PC-9 (cell line): ENCODE results near the gene TRIM15. TPM values are rescaled to one million over a fixed set of nuclear protein-coding genes. Genes with fewer than 3 reads are reported as not detected.

Source experiments
- BruUV-seq: library from RNA; stranded (reverse); fragments of 400-500 nt; replicated peaks from 2 replicates; lab custom pipeline; 2021; lab: Mats Ljungman, UMichigan
- CTCF ChIA-PET: fragments of 300-600 bp; sonication (Branson Sonifier 250); formaldehyde crosslinking; loops from one replicate; lab custom pipeline; 2022; ENCODE audit warnings: antibody characterized with exemption; lab: Charles Lee
- POLR2A ChIA-PET: fragments of 300-600 bp; sonication (Branson Sonifier 250); formaldehyde crosslinking; loops from one replicate; lab custom pipeline; 2022; ENCODE audit warnings: antibody characterized with exemption; ENCODE audit not compliant: unreplicated experiment; lab: Charles Lee
- DNase-seq, 2 experiments: peaks; one replicate each; pipeline versions ENCODE4 v3.0.0 to v3.0.0-alpha.2; 2015 to 2022; ENCODE audit warnings: mixed read lengths in 1 of 2
- H2AFZ ChIP-seq: fragments of 200-600 bp; sonication (generic); 2 replicates; pipeline ENCODE4 v1.8.1; 2017; ENCODE audit warnings: antibody characterized with exemption
- H3F3A ChIP-seq: fragments of 200-600 bp; sonication (generic); 2 replicates; pipeline ENCODE4 v1.8.1; 2017; ENCODE audit warnings: antibody characterized with exemption, mild to moderate bottlenecking, low read depth; ENCODE audit not compliant: insufficient read depth
- H3K27ac ChIP-seq: fragments of 200-600 bp; sonication (generic); 2 replicates; pipeline ENCODE4 v1.6.1; 2016; ENCODE audit warnings: mixed run types
- H3K27me3 ChIP-seq: fragments of 200-600 bp; sonication (generic); 2 replicates; pipeline ENCODE4 v1.6.1; 2016; ENCODE audit warnings: low read depth, mixed run types; ENCODE audit not compliant: insufficient read depth
- H3K36me3 ChIP-seq: fragments of 200-600 bp; sonication (generic); 2 replicates; pipeline ENCODE4 v1.6.1; 2016; ENCODE audit warnings: low read depth, mixed run types
- H3K4me1 ChIP-seq: fragments of 200-600 bp; sonication (generic); replicated peaks from 2 replicates; pipeline ENCODE4 v1.6.1; 2016; ENCODE audit warnings: mixed run types; ENCODE audit not compliant: insufficient read depth
- H3K4me2 ChIP-seq: fragments of 200-600 bp; sonication (generic); 2 replicates; pipeline ENCODE4 v1.6.1; 2017; ENCODE audit warnings: mixed run types
- H3K4me3 ChIP-seq: fragments of 200-600 bp; sonication (generic); 2 replicates; pipeline ENCODE4 v1.6.1; 2016; ENCODE audit warnings: mixed run types
- H3K79me2 ChIP-seq: fragments of 200-600 bp; sonication (generic); 2 replicates; pipeline ENCODE4 v1.6.1; 2017; ENCODE audit warnings: low read depth, mixed run types
- H3K9me2 ChIP-seq: fragments of 200-600 bp; sonication (generic); 2 replicates; pipeline ENCODE4 v1.8.1; 2017; ENCODE audit warnings: mild to moderate bottlenecking; ENCODE audit not compliant: insufficient read depth
- H3K9me3 ChIP-seq: fragments of 200-600 bp; sonication (generic); 2 replicates; pipeline ENCODE4 v1.8.1; 2016; ENCODE audit warnings: low read depth; ENCODE audit not compliant: insufficient read depth
- H4K20me1 ChIP-seq: fragments of 200-600 bp; sonication (generic); 2 replicates; pipeline ENCODE4 v1.8.1; 2017; ENCODE audit not compliant: insufficient read depth
- CTCF ChIP-seq: fragments of 200-600 bp; sonication (generic); conservative IDR thresholded peaks from 2 replicates; pipeline ENCODE4 v1.6.1; 2017; ENCODE audit warnings: mixed run types, antibody characterized with exemption, mild to moderate bottlenecking, moderate library complexity
- EZH2 ChIP-seq: fragments of 200-600 bp; sonication (generic); IDR thresholded peaks from 2 replicates; pipeline ENCODE4 v1.8.0; 2017; ENCODE audit warnings: antibody characterized with exemption, low read depth
- intact Hi-C: fragments of 100-400 bp; cut with micrococcal nuclease; formaldehyde crosslinking; loops from one replicate; pipeline ENCODE4 v1.10.0; 2022; ENCODE audit not compliant: unreplicated experiment
- total RNA-seq: library from RNA; stranded (reverse); gene quantifications from 2 replicates; pipeline ENCODE4 v1.2.3, GENCODE V29; 2021

TRIM15 gene
- total RNA-seq, 1 experiment from 2014 or later, result not detected

- H3K27ac ChIP-seq, result no peak overlapping the region
- POLR2A ChIA-PET, result no interaction called here
- BruUV-seq, result no TSS peak
Measured at GRCh38 chr6:30156774-30157173, 6.6 kb upstream of the TRIM15 start.

GRCh38 chr6:30157581-30157980 is 5.8 kb upstream of the TRIM15 start:
- ChIA-PET POLR2A (no interaction called here), CTCF (no interaction called here)
- peaks cover 16% of the 10 kb centered on the region; the same call in 1 of the 2 replicates for H3K4me1 ChIP-seq
- no TSS peak for BruUV-seq
- no peaks in the 10 kb centered on the region for H4K20me1 ChIP-seq
- H3K4me3 ChIP-seq, result no peak overlapping the region
- H3K27ac ChIP-seq, result no peak overlapping the region
- H3K79me2 ChIP-seq, result no peaks in the 10 kb centered on the region
- intact Hi-C loops, result no loop called here
- no peak for DNase-seq
- no peaks in the 10 kb centered on the region for H3K9me3 ChIP-seq
- H3K36me3 ChIP-seq, result no peaks in the 10 kb centered on the region
- H3F3A ChIP-seq, result no peaks in the 10 kb centered on the region
- no peaks in the 10 kb centered on the region for H3K9me2 ChIP-seq
- TF ChIP-seq CTCF (no peak), EZH2 (no peak)
- H3K27me3 ChIP-seq, result no peaks in the 10 kb centered on the region
- no peak overlapping the region for H2AFZ ChIP-seq
- H3K4me2 ChIP-seq, result no peak overlapping the region

More at GRCh38 chr6:30156774-30157173, 6.6 kb upstream of the TRIM15 start:
- CTCF ChIA-PET, result no interaction called here
- no peak for DNase-seq
- intact Hi-C loops, result no loop called here
- Histone ChIP-seq H3K9me2 (no peaks in the 10 kb centered on the region), H3K4me3 (no peak overlapping the region), H3K9me3 (no peaks in the 10 kb centered on the region), H3K27me3 (no peaks in the 10 kb centered on the region), H3K4me2 (no peak overlapping the region), H4K20me1 (no peaks in the 10 kb centered on the region), H3K4me1 (peaks cover 16% of the 10 kb centered on the region; the same call in 1 of the 2 replicates), H3K79me2 (no peaks in the 10 kb centered on the region), H3F3A (no peaks in the 10 kb centered on the region), H3K36me3 (no peaks in the 10 kb centered on the region), H2AFZ (no peak overlapping the region)
- TF ChIP-seq EZH2, result no peak
- no peak for TF ChIP-seq CTCF

GRCh38 chr6:30157999-30158398 is 5.3 kb upstream of the TRIM15 start:
- Histone ChIP-seq H3K9me2 (no peaks in the 10 kb centered on the region), H3K4me3 (no peak overlapping the region), H2AFZ (no peak overlapping the region), H4K20me1 (no peaks in the 10 kb centered on the region), H3K4me1 (peaks cover 16% of the 10 kb centered on the region; the same call in 1 of the 2 replicates), H3F3A (no peaks in the 10 kb centered on the region), H3K4me2 (no peak overlapping the region), H3K27me3 (no peaks in the 10 kb centered on the region), H3K27ac (no peak overlapping the region), H3K36me3 (no peaks in the 10 kb centered on the region), H3K79me2 (no peaks in the 10 kb centered on the region), H3K9me3 (no peaks in the 10 kb centered on the region)
- TF ChIP-seq EZH2 (no peak), CTCF (no peak)
- no TSS peak for BruUV-seq
- POLR2A ChIA-PET, result no interaction called here
- CTCF ChIA-PET, result no interaction called here
- intact Hi-C loops, result no loop called here
- DNase-seq, result no peak
